HG03108 (cell line): ENCODE measurements around the gene SLC43A2.
"Not testable (repeated sequence)": the region's sequence is repeated elsewhere in the genome, so short reads cannot be mapped to it uniquely, and the experiment has no call there.

Experiments
- ATAC-seq: cut with Tn5 transposase; IDR thresholded peaks from one replicate; pipeline ENCODE4 v1.9.1; 2021; ENCODE audit warnings: moderate library complexity; ENCODE audit not compliant: unreplicated experiment

Gene SLC43A2

GRCh38 chr17:1627982-1628855, at the start of gene SLC43A2:
Gene SLC43A2, minus strand, starts transcription at chr17:1628834. Its CDS starts 960 bp downstream, at chr17:1627874.
- peak; percentile 44 for ATAC-seq

- ATAC-seq: no peak
Measured at GRCh38 chr17:1676401-1676800, 47.8 kb upstream of the SLC43A2 start.

- no peak for ATAC-seq
Measured at GRCh38 chr17:1673041-1673785, 44.6 kb upstream of the SLC43A2 start.

GRCh38 chr17:1663934-1664333, 35.3 kb upstream of the SLC43A2 start:
- not testable (repeated sequence) for ATAC-seq

- ATAC-seq: no peak
Measured at GRCh38 chr17:1661045-1661444, 32.4 kb upstream of the SLC43A2 start.

- ATAC-seq: no peak
Measured at GRCh38 chr17:1658100-1658499, 29.5 kb upstream of the SLC43A2 start.

GRCh38 chr17:1653735-1654134, 25.1 kb upstream of the SLC43A2 start:
- no peak for ATAC-seq

GRCh38 chr17:1652794-1653193, 24.2 kb upstream of the SLC43A2 start:
- not testable (repeated sequence) for ATAC-seq

GRCh38 chr17:1651559-1651844, 22.9 kb upstream of the SLC43A2 start:
- ATAC-seq: no peak

- ATAC-seq: no peak
Measured at GRCh38 chr17:1650731-1651558, 22.3 kb upstream of the SLC43A2 start.

GRCh38 chr17:1649844-1650501, 21.3 kb upstream of the SLC43A2 start, which contains the start of gene RILP:
Gene RILP, minus strand, starts transcription at chr17:1649866. Its CDS starts 62 bp downstream, at chr17:1649804.
- ATAC-seq: no peak

GRCh38 chr17:1648963-1649843, 20.6 kb upstream of the SLC43A2 start:
- ATAC-seq: peak; percentile 36

- ATAC-seq: peak; percentile 45
Measured at GRCh38 chr17:1648173-1648962, 19.7 kb upstream of the SLC43A2 start.

- ATAC-seq: no peak
Measured at GRCh38 chr17:1647802-1648171, 19.2 kb upstream of the SLC43A2 start.

GRCh38 chr17:1646199-1646875, 17.7 kb upstream of the SLC43A2 start:
- ATAC-seq: no peak

GRCh38 chr17:1645207-1646171, 16.9 kb upstream of the SLC43A2 start, which contains the start of gene SCARF1:
Gene SCARF1, minus strand, starts transcription at chr17:1645732. Its CDS starts 35 bp downstream, at chr17:1645697.
- ATAC-seq: no peak
